T47D (cell line): ENCODE measurements around the gene ACHE.
"Not testable (repeated sequence)": the region's sequence is repeated elsewhere in the genome, so short reads cannot be mapped to it uniquely, and the experiment has no call there.

Experiments
- DNase-seq, 2 experiments: peaks; one replicate each; pipeline versions ENCODE4 v3.0.0 to v3.0.0-alpha.2; 2011 to 2012; ENCODE audit warnings: low read depth in 1 of 2, low spot score in 1 of 2
- JUND ChIP-seq: IDR thresholded peaks from 2 replicates; pipeline ENCODE4 v1.6.1; 2012; ENCODE audit warnings: low read depth
- in situ Hi-C: cut with HindIII; loops from 2 replicates; pipeline ENCODE4 v1.10.0; 2016; ENCODE audit warnings: low sequenced_read_pairs, low pct_unique_long_range_greater_than_20kb

The ACHE gene

DNA sequence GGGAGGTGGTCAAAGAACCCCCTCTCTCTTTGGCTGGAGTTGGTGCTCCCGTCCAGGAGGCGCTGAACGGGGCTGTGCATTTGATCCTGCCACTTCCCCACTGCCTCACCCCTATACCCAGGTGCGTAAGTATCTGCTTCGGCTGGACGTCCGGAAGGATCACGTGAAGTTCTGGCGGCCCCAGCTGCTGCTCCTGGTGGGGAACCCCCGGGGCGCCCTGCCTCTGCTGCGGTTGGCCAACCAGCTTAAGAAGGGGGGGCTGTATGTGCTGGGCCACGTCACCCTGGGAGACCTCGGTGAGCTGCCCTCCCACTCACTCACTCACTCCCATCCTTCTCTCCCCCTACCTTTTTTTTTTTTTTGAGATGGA is 34.1 kb downstream of the ACHE start:
- no peak for TF ChIP-seq JUND
- in situ Hi-C loops: no loop called here
- DNase-seq: no peak

DNA sequence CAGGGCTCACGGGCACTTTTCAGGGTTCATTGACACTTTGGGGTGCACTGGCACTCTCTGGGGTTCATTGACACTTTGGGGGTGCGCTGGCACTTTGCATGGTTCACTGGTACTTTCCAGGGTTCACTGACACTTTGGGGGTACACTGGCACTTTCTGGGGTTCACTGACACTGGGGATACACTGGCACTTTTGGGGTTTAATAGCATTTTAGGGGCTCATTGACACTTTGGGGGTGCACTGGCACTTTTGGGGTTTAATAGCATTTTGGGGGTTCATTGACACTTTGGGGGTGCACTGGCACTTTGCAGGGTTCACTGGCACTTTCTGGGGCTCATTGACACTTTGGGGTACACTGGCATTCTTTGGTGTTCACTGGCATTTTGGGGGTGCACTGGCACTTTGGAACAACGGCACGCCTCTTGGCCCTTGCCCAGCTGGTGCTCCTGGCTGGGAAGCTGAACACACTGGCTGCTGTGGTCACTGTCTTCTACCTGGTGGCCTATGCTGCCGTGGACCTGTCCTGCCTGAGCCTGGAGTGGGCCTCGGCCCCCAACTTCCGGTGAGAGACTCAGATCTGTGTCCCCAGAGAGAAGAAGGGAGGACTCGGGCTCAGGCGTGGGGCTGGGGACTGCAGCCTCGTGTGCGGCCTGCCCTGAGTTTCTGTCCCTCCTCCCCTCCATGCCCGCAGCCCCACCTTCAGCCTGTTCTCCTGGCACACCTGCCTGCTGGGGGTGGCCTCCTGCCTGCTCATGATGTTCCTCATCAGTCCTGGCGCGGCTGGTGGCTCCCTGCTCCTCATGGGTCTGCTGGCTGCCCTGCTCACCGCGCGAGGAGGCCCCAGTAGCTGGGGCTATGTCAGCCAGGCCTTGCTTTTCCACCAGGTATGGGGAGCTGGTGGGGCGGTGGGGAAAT is 34.7 kb downstream of the ACHE start:
- in situ Hi-C loops: no loop called here
- TF ChIP-seq JUND: no peak
- DNase-seq: no peak

DNA sequence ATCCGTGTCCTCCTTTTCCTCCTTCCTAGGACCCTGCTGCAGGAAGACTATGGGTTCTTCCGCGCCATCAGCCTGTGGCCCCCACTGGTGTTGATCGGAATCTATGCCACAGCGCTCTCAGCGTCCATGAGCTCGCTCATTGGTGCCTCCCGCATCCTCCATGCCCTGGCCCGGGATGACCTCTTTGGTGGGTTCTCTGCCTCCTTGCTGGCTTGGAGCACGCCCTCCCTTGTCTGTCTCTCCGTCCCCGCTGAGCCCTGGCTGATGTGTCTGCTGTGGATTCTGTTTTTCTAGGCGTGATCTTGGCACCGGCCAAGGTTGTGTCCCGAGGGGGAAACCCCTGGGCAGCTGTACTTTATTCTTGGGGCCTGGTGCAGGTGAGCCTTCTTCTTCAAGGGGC is 35.8 kb downstream of the ACHE start:
- TF ChIP-seq JUND: no peak
- in situ Hi-C loops: no loop called here
- DNase-seq: no peak

DNA sequence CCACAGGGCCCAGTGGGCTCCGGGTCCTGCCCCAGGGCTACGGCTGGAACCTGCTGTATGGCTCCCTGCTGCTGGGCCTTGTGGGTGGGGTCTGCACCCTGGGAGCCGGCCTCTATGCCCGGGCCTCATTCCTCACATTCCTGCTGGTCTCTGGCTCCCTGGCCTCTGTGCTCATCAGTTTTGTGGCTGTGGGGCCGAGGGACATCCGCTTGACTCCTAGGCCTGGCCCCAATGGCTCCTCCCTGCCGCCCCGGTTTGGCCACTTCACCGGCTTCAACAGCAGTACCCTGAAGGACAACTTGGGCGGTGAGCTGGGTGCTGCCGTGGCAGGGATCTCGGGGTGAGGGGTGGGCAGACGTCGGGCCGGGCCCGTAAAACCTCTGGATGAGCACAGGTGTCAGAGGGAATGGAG is 38.8 kb downstream of the ACHE start:
- in situ Hi-C loops: no loop called here
- TF ChIP-seq JUND: no peak
- DNase-seq: no peak

DNA sequence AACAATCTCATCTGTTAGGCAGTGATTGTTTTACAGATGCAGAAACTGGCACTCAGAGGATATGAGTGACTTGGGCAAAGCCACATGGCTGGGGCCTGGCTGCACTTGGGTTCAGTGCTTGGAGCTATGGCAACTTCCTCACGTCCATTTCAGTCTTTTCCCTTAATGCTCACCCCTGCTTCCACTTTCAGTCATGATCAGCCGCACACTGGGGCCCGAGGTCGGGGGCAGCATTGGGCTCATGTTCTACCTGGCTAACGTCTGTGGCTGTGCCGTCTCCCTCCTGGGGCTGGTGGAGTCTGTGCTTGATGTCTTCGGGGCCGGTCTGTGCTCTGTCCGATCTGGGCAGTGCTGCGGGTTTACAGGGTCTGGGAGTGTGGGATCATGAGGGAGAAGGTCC is 40.2 kb downstream of the ACHE start:
- TF ChIP-seq JUND: no peak
- no peak for DNase-seq
- in situ Hi-C loops: no loop called here

DNA sequence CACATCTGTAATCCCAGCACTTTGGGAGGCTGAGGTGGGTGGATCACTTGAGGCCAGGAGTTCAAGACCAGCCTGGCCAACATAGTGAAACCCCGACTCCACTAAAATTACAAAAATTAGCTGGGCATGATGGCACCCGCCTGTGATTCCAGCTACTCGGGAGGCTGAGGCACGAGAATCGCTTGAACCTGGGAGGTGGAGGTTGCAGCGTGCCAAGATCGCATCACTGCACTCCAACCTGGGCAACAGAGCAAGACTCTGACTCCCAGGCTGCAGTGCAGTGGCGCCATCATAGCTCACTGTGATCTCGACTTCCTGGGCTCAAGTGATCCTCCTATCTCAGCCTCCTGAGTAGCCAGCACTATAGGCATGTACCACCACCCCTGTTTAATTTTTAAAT is 40.8 kb downstream of the ACHE start:
- in situ Hi-C loops, DNase-seq: not testable (repeated sequence)

DNA sequence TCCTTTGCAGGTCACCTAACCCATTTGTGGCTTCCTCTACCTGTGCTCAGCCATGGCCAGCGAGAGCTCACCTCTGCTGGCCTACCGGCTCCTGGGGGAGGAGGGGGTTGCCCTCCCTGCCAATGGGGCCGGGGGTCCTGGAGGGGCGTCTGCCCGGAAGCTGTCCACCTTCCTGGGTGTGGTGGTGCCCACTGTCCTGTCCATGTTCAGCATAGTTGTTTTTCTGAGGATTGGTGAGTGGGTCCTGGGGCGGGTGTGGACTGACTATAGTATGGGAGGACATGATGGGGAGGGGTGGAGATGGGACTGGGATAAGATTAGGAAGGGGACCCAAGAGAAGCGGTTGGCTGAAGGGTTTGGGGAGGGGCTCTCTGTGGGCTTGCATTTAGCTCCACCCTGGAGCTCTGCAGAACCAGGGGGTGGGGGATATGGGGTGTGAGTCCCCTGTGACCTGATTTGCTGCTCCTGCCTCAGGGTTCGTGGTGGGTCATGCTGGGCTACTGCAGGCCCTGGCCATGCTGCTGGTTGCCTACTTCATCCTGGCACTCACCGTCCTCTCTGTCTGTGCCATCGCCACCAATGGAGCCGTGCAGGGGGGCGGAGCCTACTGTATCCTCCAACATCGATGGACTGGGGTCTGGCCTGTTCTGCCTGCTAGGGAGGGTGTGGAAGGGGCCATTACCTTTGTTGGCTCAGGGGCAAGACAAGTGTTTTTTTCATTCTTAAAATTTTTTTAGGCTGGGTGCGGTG is 41.4 kb downstream of the ACHE start:
- no peak for DNase-seq
- TF ChIP-seq JUND: no peak
- in situ Hi-C loops: no loop called here

DNA sequence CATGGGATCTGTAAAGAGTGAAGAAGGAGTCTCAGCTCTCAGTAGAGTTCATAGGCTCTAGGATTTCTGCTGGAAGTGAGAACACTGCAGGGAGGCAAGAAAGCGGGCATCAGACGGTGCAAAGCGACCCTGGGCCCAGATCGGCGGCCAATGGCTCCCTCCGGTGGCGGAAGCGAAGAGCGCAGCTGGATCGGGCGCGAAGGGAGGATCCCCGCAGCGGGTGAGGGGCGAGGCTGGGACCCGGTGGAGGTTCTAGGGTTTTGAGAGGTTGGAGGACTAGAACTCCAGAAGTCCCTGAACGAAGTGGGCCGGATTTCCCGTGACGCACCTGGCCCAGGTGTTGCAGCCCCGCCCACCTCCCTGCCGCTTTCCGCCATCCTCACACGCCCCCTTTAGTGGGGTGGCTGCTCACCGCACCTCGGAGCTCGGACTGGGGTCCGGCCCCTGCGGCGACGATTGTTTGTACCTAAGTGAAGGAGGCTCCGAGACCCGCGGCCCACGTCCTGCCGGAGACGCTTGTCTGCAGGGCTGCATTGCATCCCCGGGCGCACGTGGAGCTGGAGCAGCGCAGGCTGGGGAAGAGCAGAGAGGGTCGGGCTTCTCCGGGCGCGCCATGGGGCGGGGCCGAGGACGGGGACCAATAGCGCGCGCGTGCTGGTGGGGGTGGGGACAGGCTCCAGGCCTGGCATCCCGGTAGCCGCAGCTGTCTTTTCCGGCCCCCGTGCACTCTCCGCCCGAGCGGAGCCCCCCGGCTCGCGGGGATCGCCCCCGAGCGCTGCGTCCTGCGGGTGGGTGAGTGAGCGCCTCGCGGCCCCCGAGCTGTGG is 43.4 kb downstream of the ACHE start, which contains the start of gene SLC12A9:
TSS of gene SLC12A9 (plus strand) at position 666 of the 825 bp plus-strand sequence. CDS start 1,485 bp downstream, outside the sequence.
- in situ Hi-C loops: no loop called here
- no peak for TF ChIP-seq JUND
- DNase-seq: peak; percentile 87 to 93

DNA sequence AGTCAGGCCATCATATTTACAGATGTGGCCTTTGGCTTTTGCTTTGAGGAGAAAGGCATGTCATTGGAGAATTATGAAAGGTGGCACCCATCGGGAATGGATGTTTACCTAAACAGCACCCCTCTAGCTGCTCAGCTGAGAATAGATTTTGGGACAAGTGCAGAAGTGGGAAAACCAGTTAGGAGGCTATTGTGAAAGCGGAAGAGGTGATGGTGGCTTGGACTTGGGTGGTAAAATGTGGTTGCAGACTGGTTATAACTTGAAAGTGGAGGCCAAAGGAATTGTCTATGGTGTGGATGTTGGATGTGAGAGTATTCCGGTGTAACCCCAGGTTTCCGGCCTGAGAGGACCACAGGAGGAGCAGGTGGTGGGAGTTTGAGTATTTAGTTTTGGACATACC is 48.3 kb downstream of the ACHE start:
- DNase-seq: no peak
- in situ Hi-C loops: no loop called here
- TF ChIP-seq JUND: no peak

DNA sequence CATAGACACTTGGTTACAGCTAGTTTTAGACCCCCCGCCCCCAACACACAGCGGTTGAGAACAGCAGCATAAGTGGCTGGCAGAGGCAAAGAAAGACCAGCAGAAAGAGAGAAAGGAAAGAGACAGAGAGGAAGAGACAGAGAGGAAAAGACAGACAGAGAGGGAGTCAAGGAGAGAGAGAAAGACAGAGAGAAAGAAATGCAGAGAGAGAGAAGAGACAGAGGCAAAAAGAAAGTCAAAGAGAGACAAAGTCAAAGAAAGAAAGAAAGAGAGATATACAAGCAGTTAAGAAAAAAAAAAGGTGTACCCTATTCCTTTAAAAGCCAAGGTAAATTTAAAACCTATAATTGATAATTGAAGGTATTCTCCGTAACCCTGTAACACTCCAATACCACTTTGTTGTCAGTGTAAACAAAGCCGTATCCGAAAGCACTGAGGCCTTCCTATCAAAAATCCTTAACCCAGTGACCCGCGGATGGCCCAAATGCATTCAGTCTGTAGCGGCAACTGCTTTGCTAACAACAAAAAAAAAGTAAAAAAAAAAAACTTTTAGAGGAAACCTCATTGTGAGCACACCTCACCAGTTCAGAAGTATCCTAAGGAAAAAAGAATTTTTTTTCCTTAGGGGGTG is 55.1 kb downstream of the ACHE start:
- no peak for DNase-seq
- in situ Hi-C loops: no loop called here
- TF ChIP-seq JUND: no peak
